Measurements from ENCODE around the gene NUPR1. TPM values are rescaled to one million over a fixed set of nuclear protein-coding genes. Genes with fewer than 3 reads are reported as not detected.

The NUPR1 gene
- total RNA-seq, 1 experiment from 2014 or later, result 2.2 TPM

- H3K4me3 ChIP-seq (replicated peaks in 1 of 2; ENCODE audit: low read depth in 1 of 2, low read length in 2 of 2), result no peak overlapping the region
- ChIA-PET RAD21 (ENCODE audit: low non-redundant PET in 1 of 2, low total read pairs in 2 of 2, uncharacterized antibody in 2 of 2, unreplicated experiment in 2 of 2) (no interaction called here), POLR2A (no interaction called here), CTCF (no interaction called here)
- H3K27me3 ChIP-seq (ENCODE audit: insufficient read depth, low read length), result no peaks in the 10 kb centered on the region
- peaks cover 0 to 8% of the 10 kb centered on the region in 2 experiments; a peak in 3 of 4 replicates for H3K4me1 ChIP-seq (ENCODE audit: control insufficient read depth in 1 of 2, insufficient read depth in 2 of 2, low read length in 2 of 2)
- H4K20me1 ChIP-seq (ENCODE audit: insufficient read depth), result no peaks in the 10 kb centered on the region
- intact Hi-C loops (cut with micrococcal nuclease), result no loop called here
- BruUV-seq (replicated peaks), result no TSS peak
- H3K9ac ChIP-seq (ENCODE audit: low read length), result no peak overlapping the region
- H3K9me2 ChIP-seq (ENCODE audit: insufficient read depth), result no peaks in the 10 kb centered on the region
- H3K9me3 ChIP-seq (ENCODE audit: control insufficient read depth in 1 of 2, insufficient read depth in 1 of 2, low read depth in 1 of 2, low read length in 2 of 2), result no peaks in the 10 kb centered on the region
- ATAC-seq (no peak), DNase-seq (ENCODE audit: low read depth, low spot score) (no peak)
- H3K79me2 ChIP-seq (ENCODE audit: insufficient read depth, low read length), result no peaks in the 10 kb centered on the region
- TF ChIP-seq ATF3 (IDR thresholded peaks at IDR 0.05), result no peak
- no peak overlapping the region for H2AFZ ChIP-seq (ENCODE audit: low read depth, low read length, poor library complexity, severe bottlenecking)
- no peaks in the 10 kb centered on the region for H3K36me3 ChIP-seq (ENCODE audit: control insufficient read depth in 1 of 2, insufficient read depth in 2 of 2, low read length in 2 of 2)
- H3K4me2 ChIP-seq (ENCODE audit: low read length), result no peak overlapping the region
- H3K27ac ChIP-seq (ENCODE audit: low read depth, low read length), result no peak overlapping the region
Observed at GRCh38 chr16:28511801-28512789, 26.7 kb downstream of the NUPR1 start.

- BruUV-seq (replicated peaks), result no TSS peak
- TF ChIP-seq ATF3 (IDR thresholded peaks at IDR 0.05) (no peak), CTCF (IDR thresholded peaks at IDR 0.05 in 2 of 3, conservative IDR thresholded peaks at IDR 0.05 in 1 of 3; ENCODE audit: borderline replicate concordance in 1 of 3, insufficient read depth in 1 of 3, low read depth in 2 of 3, low read length in 2 of 3) (no peak), FOSL1 (IDR thresholded peaks at IDR 0.05; ENCODE audit: low read depth) (no peak), POLR2A (IDR thresholded peaks at IDR 0.05; ENCODE audit: borderline replicate concordance, extremely low read depth, insufficient read depth, insufficient read length) (no peak), EZH2 (IDR thresholded peaks at IDR 0.05) (no peak), YY1 (IDR thresholded peaks at IDR 0.05; ENCODE audit: extremely low read depth, insufficient replicate concordance, low read depth, low read length) (no peak), REST (IDR thresholded peaks at IDR 0.05; ENCODE audit: low read depth) (no peak), ZFX (IDR thresholded peaks at IDR 0.05) (no peak), SP1 (IDR thresholded peaks at IDR 0.05; ENCODE audit: low read depth) (no peak), MAX (IDR thresholded peaks at IDR 0.05) (no peak), EGR1 (IDR thresholded peaks at IDR 0.05; ENCODE audit: low read depth) (no peak), JUND (IDR thresholded peaks at IDR 0.05) (no peak), RAD21 (IDR thresholded peaks at IDR 0.05; ENCODE audit: low read depth) (no peak)
Observed at GRCh38 chr16:28511031-28511430, 27.7 kb downstream of the NUPR1 start.

More at GRCh38 chr16:28511031-28511430, 27.7 kb downstream of the NUPR1 start:
- H3K79me2 ChIP-seq (ENCODE audit: insufficient read depth, low read length), result no peaks in the 10 kb centered on the region
- no peak overlapping the region for H2AFZ ChIP-seq (ENCODE audit: low read depth, low read length, poor library complexity, severe bottlenecking)
- H3K9me3 ChIP-seq (ENCODE audit: control insufficient read depth in 1 of 2, insufficient read depth in 1 of 2, low read depth in 1 of 2, low read length in 2 of 2), result no peaks in the 10 kb centered on the region
- no peak for ATAC-seq
- peaks cover 0 to 8% of the 10 kb centered on the region in 2 experiments; a peak in 3 of 4 replicates for H3K4me1 ChIP-seq (ENCODE audit: control insufficient read depth in 1 of 2, insufficient read depth in 2 of 2, low read length in 2 of 2)
- H3K4me3 ChIP-seq (replicated peaks in 1 of 2; ENCODE audit: low read depth in 1 of 2, low read length in 2 of 2), result no peak overlapping the region
- RAD21 ChIA-PET (ENCODE audit: low non-redundant PET in 1 of 2, low total read pairs in 2 of 2, uncharacterized antibody in 2 of 2, unreplicated experiment in 2 of 2), result no interaction called here
- CTCF ChIA-PET, result no interaction called here
- no peak for DNase-seq (ENCODE audit: low read depth, low spot score)
- H3K27me3 ChIP-seq (ENCODE audit: insufficient read depth, low read length), result no peaks in the 10 kb centered on the region
- H3K27ac ChIP-seq (ENCODE audit: low read depth, low read length), result no peak overlapping the region
- POLR2A ChIA-PET, result no interaction called here
- no peaks in the 10 kb centered on the region for H3K9me2 ChIP-seq (ENCODE audit: insufficient read depth)
- H3K36me3 ChIP-seq (ENCODE audit: control insufficient read depth in 1 of 2, insufficient read depth in 2 of 2, low read length in 2 of 2), result no peaks in the 10 kb centered on the region
- intact Hi-C loops (cut with micrococcal nuclease), result no loop called here
- H3K9ac ChIP-seq (ENCODE audit: low read length), result no peak overlapping the region
- no peaks in the 10 kb centered on the region for H4K20me1 ChIP-seq (ENCODE audit: insufficient read depth)
- no peak overlapping the region for H3K4me2 ChIP-seq (ENCODE audit: low read length)

Measured in HCT116 (cell line).